Left lung (tissue), 10 donors: ENCODE measurements around the gene ALPG. TPM values are rescaled to one million over a fixed set of nuclear protein-coding genes. Genes with fewer than 3 reads are reported as not detected.

Source experiments
- ATAC-seq: fragments of 200-7000 bp; cut with Tn5 transposase; one replicate; pipeline ENCODE4 v1.9.1; 2020; ENCODE audit warnings: moderate library complexity
- DNase-seq, 4 donors: peaks; one replicate each; pipeline ENCODE4 v3.0.0-alpha.2; 2013 to 2020
- H3K27ac ChIP-seq, 2 donors: fragments of 200-600 bp; sonication (generic) in 1 of 2; one replicate each; pipeline versions ENCODE4 v1.5.0 to v1.8.0; 2020 to 2021
- H3K27me3 ChIP-seq, 2 donors: fragments of 200-600 bp; sonication (generic) in 1 of 2; one replicate each; pipeline versions ENCODE4 v1.5.0 to v1.8.0; 2020 to 2021
- H3K36me3 ChIP-seq, 2 donors: fragments of 200-600 bp; sonication (generic) in 1 of 2; one replicate each; pipeline versions ENCODE4 v1.5.0 to v1.8.0; 2020 to 2021
- H3K4me1 ChIP-seq, 2 donors: fragments of 200-600 bp; one replicate each; pipeline ENCODE4 v1.8.0; 2021
- H3K4me3 ChIP-seq, 2 donors: fragments of 200-600 bp; sonication (generic) in 1 of 2; one replicate each; pipeline versions ENCODE4 v1.5.0 to v1.8.0; 2020 to 2021; ENCODE audit warnings: mild to moderate bottlenecking in 1 of 2
- H3K9me3 ChIP-seq, 2 donors: fragments of 200-600 bp; sonication (generic) in 1 of 2; one replicate each; pipeline versions ENCODE4 v1.5.0 to v1.8.0; 2020 to 2021
- intact Hi-C, 2 donors: fragments of 100-400 bp; cut with DNase I; formaldehyde crosslinking; loops; one replicate each; pipeline versions ENCODE4 v1.11.2 to v1.14.2; 2022
- polyA plus RNA-seq, 6 donors: library from polyadenylated mRNA; unstranded; fragments of 120-200 nt; gene quantifications; one replicate each; pipeline ENCODE4 v1.2.1, GENCODE V29; 2013; ENCODE audit not compliant: insufficient read length in 6 of 6
- total RNA-seq, 2 donors: library from RNA; stranded (reverse); fragmentation: NEBNext Ultra II Directional; extraction: Animal tissue kit (Norgen Biotek cat#: 25700); gene quantifications; one replicate each; pipeline ENCODE4 v1.2.1, GENCODE V29; 2021
- TF ChIP-seq, protein P1 (sequence below), 2 donors: fragments of 200-600 bp; sonication (generic) in 1 of 2; IDR thresholded peaks; one replicate each; pipeline versions ENCODE4 v1.5.0 to v1.8.0; 2021; ENCODE audit warnings: antibody characterized with exemption in 2 of 2
- donor health status: DM: no; HTN: yes; CAD: no.
- donor health status: DM: no; HTN: no; CAD: no.

The ALPG gene
- total and polyA plus RNA-seq, 8 donors: 0.08 to 0.16 TPM; not detected in 6

DNA sequence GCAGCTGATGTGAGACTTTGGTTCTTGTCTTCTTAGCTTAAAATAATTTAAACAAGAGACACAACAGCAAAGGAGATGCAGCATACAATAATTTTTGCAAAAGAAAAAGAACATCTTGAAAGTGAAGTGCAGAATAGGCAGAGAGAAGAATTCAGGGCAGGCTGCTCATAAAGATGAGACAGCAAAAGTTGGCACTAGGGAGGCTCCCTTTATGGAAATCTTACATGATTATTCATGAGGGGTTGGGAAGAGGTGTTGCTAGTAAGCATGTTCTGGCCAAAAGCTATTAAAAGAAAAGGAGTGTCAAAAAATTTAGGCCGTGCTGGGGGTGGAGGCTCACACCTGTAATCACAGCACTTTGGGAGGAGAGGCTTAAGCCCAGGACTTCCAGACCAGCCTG lies 32.3 kb upstream of the ALPG start:
- intact Hi-C loops: no loop called here
- Histone ChIP-seq H3K4me1 (no peaks in the 10 kb centered on the region), H3K9me3 (no peaks in the 10 kb centered on the region), H3K4me3 (no peak overlapping the region), H3K27me3 (peaks cover 0 to under 1% of the 10 kb centered on the region in 2 donors), H3K27ac (no peak overlapping the region), H3K36me3 (no peaks in the 10 kb centered on the region)
- DNase-seq (no peak), ATAC-seq (no peak)
- TF ChIP-seq, protein P1, sequence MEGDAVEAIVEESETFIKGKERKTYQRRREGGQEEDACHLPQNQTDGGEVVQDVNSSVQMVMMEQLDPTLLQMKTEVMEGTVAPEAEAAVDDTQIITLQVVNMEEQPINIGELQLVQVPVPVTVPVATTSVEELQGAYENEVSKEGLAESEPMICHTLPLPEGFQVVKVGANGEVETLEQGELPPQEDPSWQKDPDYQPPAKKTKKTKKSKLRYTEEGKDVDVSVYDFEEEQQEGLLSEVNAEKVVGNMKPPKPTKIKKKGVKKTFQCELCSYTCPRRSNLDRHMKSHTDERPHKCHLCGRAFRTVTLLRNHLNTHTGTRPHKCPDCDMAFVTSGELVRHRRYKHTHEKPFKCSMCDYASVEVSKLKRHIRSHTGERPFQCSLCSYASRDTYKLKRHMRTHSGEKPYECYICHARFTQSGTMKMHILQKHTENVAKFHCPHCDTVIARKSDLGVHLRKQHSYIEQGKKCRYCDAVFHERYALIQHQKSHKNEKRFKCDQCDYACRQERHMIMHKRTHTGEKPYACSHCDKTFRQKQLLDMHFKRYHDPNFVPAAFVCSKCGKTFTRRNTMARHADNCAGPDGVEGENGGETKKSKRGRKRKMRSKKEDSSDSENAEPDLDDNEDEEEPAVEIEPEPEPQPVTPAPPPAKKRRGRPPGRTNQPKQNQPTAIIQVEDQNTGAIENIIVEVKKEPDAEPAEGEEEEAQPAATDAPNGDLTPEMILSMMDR (IDR thresholded peaks at IDR 0.05): no peak

DNA sequence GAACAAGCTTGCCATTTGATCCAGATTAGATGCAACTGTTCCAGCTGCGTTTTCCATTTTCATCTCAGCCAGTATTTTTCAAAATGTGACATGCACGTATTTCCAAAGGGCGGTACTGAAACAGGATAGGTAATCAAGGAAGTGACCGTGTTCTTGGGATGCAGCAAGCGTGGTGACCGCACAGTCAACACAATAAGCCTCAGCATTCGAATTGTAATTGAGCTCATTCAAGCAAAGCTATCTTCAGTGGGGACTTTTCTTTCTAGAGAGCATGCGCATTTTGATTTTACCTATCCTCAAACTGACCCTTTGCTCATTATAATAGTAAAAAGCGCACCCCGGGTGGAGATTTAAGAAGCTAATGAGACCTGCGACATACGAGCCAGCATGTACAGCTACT lies 31.5 kb upstream of the ALPG start:
- Histone ChIP-seq H3K36me3 (no peaks in the 10 kb centered on the region), H3K4me1 (no peaks in the 10 kb centered on the region), H3K9me3 (no peaks in the 10 kb centered on the region), H3K27me3 (peaks cover 0 to 9% of the 10 kb centered on the region in 2 donors), H3K27ac (no peak overlapping the region), H3K4me3 (no peak overlapping the region)
- DNase-seq (no peak), ATAC-seq (no peak)
- TF ChIP-seq, protein P1 (IDR thresholded peaks at IDR 0.05): no peak
- intact Hi-C loops: no loop called here

DNA sequence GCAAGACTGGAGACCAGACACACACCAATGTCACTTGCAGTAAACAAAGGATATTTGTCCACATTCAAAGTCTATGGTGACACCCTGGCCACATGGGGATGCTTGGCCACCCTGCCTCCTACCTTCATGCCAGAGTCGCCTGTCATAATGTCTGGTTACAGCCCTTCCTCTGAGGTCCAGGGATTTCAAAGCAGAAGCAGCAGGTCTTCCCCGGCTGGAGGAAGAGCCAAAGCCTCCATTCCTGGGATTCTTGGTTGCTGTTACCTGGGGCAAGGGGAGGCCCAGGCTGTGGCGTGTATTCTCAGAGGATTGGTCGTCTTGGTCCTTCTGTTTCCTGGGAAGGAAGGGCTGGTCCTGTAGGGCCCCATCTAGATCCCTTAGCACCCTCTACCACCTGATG lies 30.4 kb upstream of the ALPG start:
- no peak for DNase-seq

DNA sequence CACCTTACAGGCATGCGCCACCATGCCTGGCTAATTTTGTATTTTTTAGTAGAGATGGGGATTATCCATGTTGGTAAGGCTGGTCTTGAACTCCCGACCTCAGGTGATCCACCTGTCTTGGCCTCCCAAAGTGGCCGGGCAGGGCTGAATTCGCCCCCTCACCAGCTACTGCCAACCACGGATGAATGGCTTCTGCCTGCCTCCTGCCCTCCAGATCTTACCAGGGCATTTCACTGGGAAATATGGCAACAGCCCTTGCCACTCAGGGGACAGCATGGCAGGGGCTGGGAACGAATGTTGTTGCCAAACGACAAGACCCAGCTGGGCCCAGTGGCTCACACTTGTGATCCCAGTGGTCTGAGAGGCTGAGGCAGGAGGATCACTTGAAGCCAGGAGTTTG lies 29.9 kb upstream of the ALPG start:
- no peak for ATAC-seq
- H3K4me3 ChIP-seq: no peak overlapping the region
- no peak for DNase-seq
- TF ChIP-seq, protein P1 (IDR thresholded peaks at IDR 0.05): no peak
- H3K36me3 ChIP-seq: no peaks in the 10 kb centered on the region
- H3K27me3 ChIP-seq: peaks cover 6 to 21% of the 10 kb centered on the region in 2 donors
- no peak overlapping the region for H3K27ac ChIP-seq
- no peaks in the 10 kb centered on the region for H3K4me1 ChIP-seq
- intact Hi-C loops: no loop called here
- H3K9me3 ChIP-seq: no peaks in the 10 kb centered on the region

More for the DNA sequence above, 30.4 kb upstream of the ALPG start:
- H3K4me1 ChIP-seq: no peaks in the 10 kb centered on the region
- no peak overlapping the region for H3K27ac ChIP-seq
- TF ChIP-seq, protein P1 (IDR thresholded peaks at IDR 0.05): no peak
- intact Hi-C loops: no loop called here
- no peaks in the 10 kb centered on the region for H3K9me3 ChIP-seq
- no peak overlapping the region for H3K4me3 ChIP-seq
- no peak for ATAC-seq
- H3K36me3 ChIP-seq: no peaks in the 10 kb centered on the region
- peaks cover 2 to 16% of the 10 kb centered on the region in 2 donors for H3K27me3 ChIP-seq

DNA sequence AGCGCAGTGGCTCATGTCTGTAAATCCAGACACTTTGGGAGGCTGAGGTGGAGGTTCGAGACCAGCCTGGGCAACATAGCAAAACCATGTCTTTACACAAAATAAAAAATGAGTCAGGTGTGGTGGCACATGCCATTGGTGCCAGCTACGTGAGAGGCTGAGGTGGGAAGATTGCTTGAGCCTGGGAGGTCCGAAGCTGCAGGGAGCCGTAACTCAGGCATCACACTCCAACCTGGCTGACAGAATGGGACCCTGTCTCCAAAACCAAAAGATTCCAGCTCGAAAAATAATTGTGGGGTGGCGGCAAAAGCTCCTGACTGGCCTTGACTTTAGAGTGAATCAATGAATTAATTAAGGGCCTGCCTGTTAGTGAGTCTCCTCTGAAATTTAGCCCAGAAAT lies 29.3 kb upstream of the ALPG start:
- no peak overlapping the region for H3K4me3 ChIP-seq
- ATAC-seq: no peak
- no peak overlapping the region for H3K27ac ChIP-seq
- no peaks in the 10 kb centered on the region for H3K9me3 ChIP-seq
- no peaks in the 10 kb centered on the region for H3K4me1 ChIP-seq
- H3K36me3 ChIP-seq: no peaks in the 10 kb centered on the region
- intact Hi-C loops: no loop called here
- H3K27me3 ChIP-seq: peaks cover 8 to 27% of the 10 kb centered on the region in 2 donors
- TF ChIP-seq, protein P1 (IDR thresholded peaks at IDR 0.05): no peak
- no peak for DNase-seq
